Daoy (cell line): ENCODE measurements around the gene PRRT2. TPM values are rescaled to one million over a fixed set of nuclear protein-coding genes. Genes with fewer than 3 reads are reported as not detected.
"Not testable (repeated sequence)": the region's sequence is repeated elsewhere in the genome, so short reads cannot be mapped to it uniquely, and the experiment has no call there.

Source experiments
- DNase-seq: peaks from one replicate; pipeline ENCODE4 v3.0.0-alpha.2; 2015; ENCODE audit warnings: low read depth
- total RNA-seq: library from RNA; depleted of rRNA; stranded (reverse); fragments of >200 nt; shearing (Covaris generic); gene quantifications from 2 replicates; pipeline ENCODE4 v1.2.3, GENCODE V29; 2014

The PRRT2 gene
- total RNA-seq, 1 experiment from 2014 or later, result 0.29 TPM

GRCh38 chr16:29833219-29833618 lies 21.2 kb downstream of the PRRT2 start:
- not testable (repeated sequence) for DNase-seq

- DNase-seq, result no peak
These were observed 22.1 kb downstream of the PRRT2 start for GRCh38 chr16:29834079-29834478.

GRCh38 chr16:29835926-29836325 lies 23.9 kb downstream of the PRRT2 start:
- DNase-seq, result no peak

- no peak for DNase-seq
These were observed 24.6 kb downstream of the PRRT2 start for GRCh38 chr16:29836623-29837022.

GRCh38 chr16:29837841-29838240 lies 25.8 kb downstream of the PRRT2 start:
- no peak for DNase-seq

- no peak for DNase-seq
These were observed 27.8 kb downstream of the PRRT2 start for GRCh38 chr16:29839822-29840221.

GRCh38 chr16:29840240-29840639 lies 28.2 kb downstream of the PRRT2 start:
- no peak for DNase-seq

- no peak for DNase-seq
These were observed 29.6 kb downstream of the PRRT2 start for GRCh38 chr16:29841631-29842030.

- no peak for DNase-seq
These were observed 30.8 kb downstream of the PRRT2 start for GRCh38 chr16:29842732-29843346.

- no peak for DNase-seq
These were observed 31.9 kb downstream of the PRRT2 start for GRCh38 chr16:29843931-29844330.

- no peak for DNase-seq
These were observed 32.8 kb downstream of the PRRT2 start for GRCh38 chr16:29844575-29845331.

GRCh38 chr16:29845656-29846055 lies 33.7 kb downstream of the PRRT2 start:
- DNase-seq, result no peak

- DNase-seq, result peak; percentile 71
These were observed 36.7 kb downstream of the PRRT2 start for GRCh38 chr16:29848420-29849297.

GRCh38 chr16:29849505-29849904 lies 37.5 kb downstream of the PRRT2 start:
- DNase-seq, result no peak

- DNase-seq, result no peak
These were observed 39.0 kb downstream of the PRRT2 start for GRCh38 chr16:29850998-29851397.

GRCh38 chr16:29852654-29853053 lies 40.7 kb downstream of the PRRT2 start:
- no peak for DNase-seq

GRCh38 chr16:29854520-29855100 lies 42.6 kb downstream of the PRRT2 start:
- DNase-seq, result no peak

GRCh38 chr16:29857133-29857760 lies 45.3 kb downstream of the PRRT2 start:
- peak; percentile 17 for DNase-seq

- DNase-seq, result no peak
These were observed 46.3 kb downstream of the PRRT2 start for GRCh38 chr16:29858149-29858849.

- DNase-seq, result no peak
These were observed 47.0 kb downstream of the PRRT2 start for GRCh38 chr16:29858974-29859373.

GRCh38 chr16:29860218-29860617 lies 48.2 kb downstream of the PRRT2 start:
- DNase-seq, result no peak
